A673 (cell line): ENCODE data around the gene DPF1.

Experiments used
- EZH2 ChIP-seq: fragments of 200-600 bp; sonication (generic); IDR thresholded peaks from 2 replicates; pipeline ENCODE4 v1.6.1; 2017; ENCODE audit warnings: borderline replicate concordance, low read depth, mild to moderate bottlenecking, mixed read lengths, antibody characterized with exemption, low read length; ENCODE audit not compliant: poor library complexity, severe bottlenecking
- TF ChIP-seq, protein P1 (sequence below): fragments of 300-800, 200-600 bp; sonication (generic); conservative IDR thresholded peaks from 2 replicates; pipeline ENCODE4 v1.5.1; 2017; ENCODE audit warnings: low read depth, mild to moderate bottlenecking, antibody characterized with exemption, low read length, moderate library complexity, mixed read lengths

DNA sequence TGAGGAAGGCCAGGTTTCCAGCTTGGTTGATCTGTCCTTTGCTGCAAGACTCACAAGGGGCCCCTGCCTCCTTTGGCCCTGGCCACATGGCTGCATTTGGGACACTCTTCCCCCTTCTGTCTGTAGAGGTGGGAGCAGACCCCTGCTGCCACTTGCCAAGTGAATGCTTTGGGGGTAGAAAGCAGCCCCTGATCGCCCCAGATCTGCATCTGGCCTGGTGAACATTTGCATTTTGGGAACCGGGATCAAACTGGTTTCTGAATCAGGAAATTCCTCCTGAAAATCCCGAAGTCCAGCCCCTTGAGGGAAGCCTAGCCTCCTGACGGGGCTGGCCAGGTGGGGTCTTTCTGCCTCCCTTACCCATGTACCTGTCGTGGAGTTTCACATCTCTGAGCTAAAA, 14.9 kb downstream of the DPF1 start:
- TF ChIP-seq, protein P1, sequence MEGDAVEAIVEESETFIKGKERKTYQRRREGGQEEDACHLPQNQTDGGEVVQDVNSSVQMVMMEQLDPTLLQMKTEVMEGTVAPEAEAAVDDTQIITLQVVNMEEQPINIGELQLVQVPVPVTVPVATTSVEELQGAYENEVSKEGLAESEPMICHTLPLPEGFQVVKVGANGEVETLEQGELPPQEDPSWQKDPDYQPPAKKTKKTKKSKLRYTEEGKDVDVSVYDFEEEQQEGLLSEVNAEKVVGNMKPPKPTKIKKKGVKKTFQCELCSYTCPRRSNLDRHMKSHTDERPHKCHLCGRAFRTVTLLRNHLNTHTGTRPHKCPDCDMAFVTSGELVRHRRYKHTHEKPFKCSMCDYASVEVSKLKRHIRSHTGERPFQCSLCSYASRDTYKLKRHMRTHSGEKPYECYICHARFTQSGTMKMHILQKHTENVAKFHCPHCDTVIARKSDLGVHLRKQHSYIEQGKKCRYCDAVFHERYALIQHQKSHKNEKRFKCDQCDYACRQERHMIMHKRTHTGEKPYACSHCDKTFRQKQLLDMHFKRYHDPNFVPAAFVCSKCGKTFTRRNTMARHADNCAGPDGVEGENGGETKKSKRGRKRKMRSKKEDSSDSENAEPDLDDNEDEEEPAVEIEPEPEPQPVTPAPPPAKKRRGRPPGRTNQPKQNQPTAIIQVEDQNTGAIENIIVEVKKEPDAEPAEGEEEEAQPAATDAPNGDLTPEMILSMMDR: no peak
- TF ChIP-seq EZH2: no peak
